Kidney (tissue), 14 donors: ENCODE results near the gene SIGMAR1. TPM values are rescaled to one million over a fixed set of nuclear protein-coding genes. Genes with fewer than 3 reads are reported as not detected.
A peak's percentile ranks its signal among the peaks of the same experiment; 100 is the strongest.

ENCODE experiments used
- DNase-seq, 5 donors: peaks; one replicate each; pipeline ENCODE4 v3.0.0-alpha.2; 2013 to 2020
- FAIRE-seq: peaks from 2 replicates; lab custom pipeline; 2012; peaks lifted over from hg19 to GRCh38; lab: Jason Lieb, UNC
- H3K27ac ChIP-seq, 2 donors: one replicate each; pipeline ENCODE4 v1.7.0; 2013; ENCODE audit warnings: low read depth in 2 of 2, low read length in 2 of 2, inconsistent platforms in 1 of 2
- H3K27me3 ChIP-seq: one replicate; pipeline ENCODE4 v1.7.1; 2013; ENCODE audit warnings: low read length, inconsistent platforms; ENCODE audit not compliant: control insufficient read depth, insufficient read depth
- H3K36me3 ChIP-seq, 3 donors: one replicate each; pipeline versions ENCODE4 v1.7.0 to v1.7.1; 2013; ENCODE audit warnings: low read length in 3 of 3, control low read depth in 1 of 3, inconsistent platforms in 1 of 3; ENCODE audit not compliant: insufficient read depth in 3 of 3, control insufficient read depth in 2 of 3
- H3K4me1 ChIP-seq, 3 donors: one replicate each; pipeline versions ENCODE4 v1.7.0 to v1.7.1; 2013; ENCODE audit warnings: low read length in 3 of 3, inconsistent platforms in 1 of 3, low read depth in 1 of 3; ENCODE audit not compliant: control insufficient read depth in 2 of 3, insufficient read depth in 2 of 3
- H3K4me3 ChIP-seq, 3 donors: one replicate each; pipeline versions ENCODE4 v1.7.0 to v1.8.1; 2013; ENCODE audit warnings: low read length in 3 of 3, control low read depth in 1 of 3, inconsistent platforms in 1 of 3
- H3K9ac ChIP-seq, 3 donors: one replicate each; pipeline versions ENCODE4 v1.7.0 to v1.7.1; 2013; ENCODE audit warnings: low read length in 3 of 3, control low read depth in 1 of 3, inconsistent platforms in 1 of 3
- H3K9me3 ChIP-seq, 3 donors: one replicate each; pipeline versions ENCODE4 v1.7.0 to v1.7.1; 2013; ENCODE audit warnings: low read length in 3 of 3, control low read depth in 1 of 3, inconsistent platforms in 1 of 3; ENCODE audit not compliant: control insufficient read depth in 2 of 3, insufficient read depth in 1 of 3
- intact Hi-C: fragments of 100-400 bp; cut with DNase I; formaldehyde crosslinking; loops from one replicate; pipeline ENCODE4 v1.11.1; 2022
- polyA plus RNA-seq: library from polyadenylated mRNA; stranded (reverse); fragments of 350-450 nt; fragmentation: Illumina TruSeq; extraction: RNeasy Lipid Tissue Mini Kit (QIAGEN cat#74804); gene quantifications from one replicate; pipeline ENCODE4 v1.2.3, GENCODE V29; 2014; ENCODE audit warnings: low read depth, low replicate concordance; ENCODE audit not compliant: insufficient read depth
- total RNA-seq: library from RNA; stranded (reverse); fragmentation: NEBNext Ultra II Directional; extraction: Animal tissue kit (Norgen Biotek cat#: 25700); gene quantifications from one replicate; pipeline ENCODE4 v1.2.1, GENCODE V29; 2021
- TF ChIP-seq, protein P1 (sequence below): IDR thresholded peaks from 3 replicates; pipeline ENCODE4 v1.5.1; 2012; ENCODE audit warnings: mild to moderate bottlenecking, moderate library complexity, borderline replicate concordance; ENCODE audit not compliant: insufficient read depth; ENCODE audit errors: extremely low read depth
- donor health status: control.
- donor health status: control.
- donor health status: control.
- donor health status: control.
- donor health status: control.
- donor health status: DM: yes; HTN: yes; CAD: no.
- donor health status: Normal renal cell carcinoma (clear cell type).

SIGMAR1 gene
- total and polyA plus RNA-seq, 2 donors from 2014 or later: 40.6 to 43.3 TPM

DNA sequence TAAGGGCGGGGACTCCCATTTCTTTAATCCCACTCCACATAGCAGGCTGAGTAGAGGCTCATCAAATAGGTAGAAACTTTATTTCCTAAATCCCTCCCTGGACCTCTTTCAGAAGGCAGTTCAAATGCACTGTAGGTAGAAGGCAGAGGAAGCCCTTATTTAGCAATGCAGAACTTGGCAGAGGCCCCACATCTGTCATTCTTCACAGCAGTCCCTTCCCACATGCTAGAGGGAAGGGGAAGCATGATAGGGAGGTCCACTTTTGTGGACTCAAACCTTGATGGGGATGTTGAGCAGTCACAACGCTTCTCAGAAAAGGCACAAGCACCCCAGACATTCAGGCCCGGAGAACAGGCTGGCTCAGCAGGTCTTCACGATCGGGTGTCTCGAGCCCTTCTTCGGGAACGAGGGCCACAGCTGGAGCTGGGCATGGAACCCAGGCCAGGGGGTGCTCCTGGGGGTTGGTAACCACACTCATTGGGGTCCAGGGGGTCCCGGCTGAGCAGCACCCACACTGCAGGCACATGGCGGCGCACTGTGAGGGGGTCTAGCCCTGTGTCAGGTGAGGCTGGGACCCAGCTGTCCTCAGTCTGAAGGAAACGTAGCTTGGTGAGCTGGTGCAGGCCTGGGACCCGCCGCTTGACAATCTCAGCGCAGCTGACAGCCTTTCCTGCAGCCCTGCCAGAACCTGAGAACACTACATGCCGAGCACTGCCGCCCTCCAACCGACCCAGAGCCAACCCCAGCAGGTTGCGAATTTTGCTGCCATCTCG, 27.0 kb downstream of the SIGMAR1 start:
- DNase-seq (peak in 1 of 5 donors; percentile 75), FAIRE-seq (no peak)
- intact Hi-C loops: no loop called here
- H3K4me1 ChIP-seq: peaks cover 0 to 15% (median 11%) of the 10 kb centered on the region in 3 donors
- no peaks in the 10 kb centered on the region for H3K27me3 ChIP-seq
- TF ChIP-seq, protein P1, sequence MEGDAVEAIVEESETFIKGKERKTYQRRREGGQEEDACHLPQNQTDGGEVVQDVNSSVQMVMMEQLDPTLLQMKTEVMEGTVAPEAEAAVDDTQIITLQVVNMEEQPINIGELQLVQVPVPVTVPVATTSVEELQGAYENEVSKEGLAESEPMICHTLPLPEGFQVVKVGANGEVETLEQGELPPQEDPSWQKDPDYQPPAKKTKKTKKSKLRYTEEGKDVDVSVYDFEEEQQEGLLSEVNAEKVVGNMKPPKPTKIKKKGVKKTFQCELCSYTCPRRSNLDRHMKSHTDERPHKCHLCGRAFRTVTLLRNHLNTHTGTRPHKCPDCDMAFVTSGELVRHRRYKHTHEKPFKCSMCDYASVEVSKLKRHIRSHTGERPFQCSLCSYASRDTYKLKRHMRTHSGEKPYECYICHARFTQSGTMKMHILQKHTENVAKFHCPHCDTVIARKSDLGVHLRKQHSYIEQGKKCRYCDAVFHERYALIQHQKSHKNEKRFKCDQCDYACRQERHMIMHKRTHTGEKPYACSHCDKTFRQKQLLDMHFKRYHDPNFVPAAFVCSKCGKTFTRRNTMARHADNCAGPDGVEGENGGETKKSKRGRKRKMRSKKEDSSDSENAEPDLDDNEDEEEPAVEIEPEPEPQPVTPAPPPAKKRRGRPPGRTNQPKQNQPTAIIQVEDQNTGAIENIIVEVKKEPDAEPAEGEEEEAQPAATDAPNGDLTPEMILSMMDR: no peak
- no peak overlapping the region for H3K27ac ChIP-seq
- no peaks in the 10 kb centered on the region for H3K9me3 ChIP-seq
- peak overlapping the region in 1 of 3 donors; percentile 91 for H3K4me3 ChIP-seq
- H3K9ac ChIP-seq: peak overlapping the region in 1 of 3 donors; percentile 88
- H3K36me3 ChIP-seq: peaks cover 0 to 7% (median 6%) of the 10 kb centered on the region in 3 donors

DNA sequence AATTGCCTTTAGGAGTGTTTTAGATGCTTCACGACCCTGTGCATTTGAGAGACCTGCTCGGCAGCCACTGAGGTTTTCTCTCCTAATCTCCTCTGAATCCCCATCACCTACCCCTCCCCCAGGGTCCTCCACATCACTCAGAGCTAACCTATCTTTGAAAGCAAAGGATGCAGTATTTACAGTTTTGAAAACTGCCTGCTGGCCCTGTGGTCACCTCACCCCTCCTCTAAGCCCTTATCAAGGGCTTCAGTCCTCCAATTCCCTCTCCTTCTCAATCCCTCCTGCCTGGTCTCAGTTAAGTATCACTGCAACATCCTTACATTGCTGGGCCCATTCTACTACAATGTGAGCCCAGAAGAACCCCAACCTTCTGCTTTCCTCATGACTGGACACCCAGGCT, 30.3 kb downstream of the SIGMAR1 start:
- intact Hi-C loops: no loop called here
- DNase-seq (no peak), FAIRE-seq (no peak)
- no peak overlapping the region for H3K4me3 ChIP-seq
- no peak overlapping the region for H3K27ac ChIP-seq
- no peak overlapping the region for H3K9ac ChIP-seq
- no peaks in the 10 kb centered on the region for H3K36me3 ChIP-seq
- no peaks in the 10 kb centered on the region for H3K9me3 ChIP-seq
- no peaks in the 10 kb centered on the region for H3K27me3 ChIP-seq
- H3K4me1 ChIP-seq: peaks cover 0 to 11% (median 8%) of the 10 kb centered on the region in 3 donors
- TF ChIP-seq, protein P1: no peak

DNA sequence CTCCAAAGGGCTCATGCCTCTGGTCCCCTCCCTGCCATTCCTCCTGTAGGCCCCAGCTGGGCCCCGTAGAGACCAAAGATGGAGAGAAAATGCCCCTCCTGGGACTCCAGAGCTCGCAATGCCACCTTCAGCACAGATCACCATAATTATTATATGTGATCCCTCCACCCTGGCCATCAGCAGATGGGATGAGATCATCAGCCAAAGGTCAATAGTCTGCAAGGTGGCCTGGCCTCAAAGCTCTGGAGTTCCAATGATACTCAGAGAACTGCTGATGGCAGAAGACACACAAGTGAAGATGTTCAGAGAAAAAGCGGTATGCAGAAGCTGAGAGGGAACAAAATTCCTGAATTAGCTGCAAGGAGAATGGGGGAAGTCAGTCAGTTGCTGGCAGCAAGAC, 30.7 kb downstream of the SIGMAR1 start:
- H3K4me3 ChIP-seq: no peak overlapping the region
- H3K27me3 ChIP-seq: no peaks in the 10 kb centered on the region
- H3K36me3 ChIP-seq: no peaks in the 10 kb centered on the region
- FAIRE-seq (no peak), DNase-seq (no peak)
- peaks cover 0 to 11% (median 8%) of the 10 kb centered on the region in 3 donors for H3K4me1 ChIP-seq
- intact Hi-C loops: no loop called here
- no peak overlapping the region for H3K27ac ChIP-seq
- H3K9me3 ChIP-seq: no peaks in the 10 kb centered on the region
- no peak overlapping the region for H3K9ac ChIP-seq
- TF ChIP-seq, protein P1: no peak
